ENCODE results near the gene ANXA3. TPM values are rescaled to one million over a fixed set of nuclear protein-coding genes. Genes with fewer than 3 reads are reported as not detected.

Gene ANXA3
- total and polyA plus RNA-seq, 5 donors: 10.9 to 48.1 (median 12.1) TPM

DNA sequence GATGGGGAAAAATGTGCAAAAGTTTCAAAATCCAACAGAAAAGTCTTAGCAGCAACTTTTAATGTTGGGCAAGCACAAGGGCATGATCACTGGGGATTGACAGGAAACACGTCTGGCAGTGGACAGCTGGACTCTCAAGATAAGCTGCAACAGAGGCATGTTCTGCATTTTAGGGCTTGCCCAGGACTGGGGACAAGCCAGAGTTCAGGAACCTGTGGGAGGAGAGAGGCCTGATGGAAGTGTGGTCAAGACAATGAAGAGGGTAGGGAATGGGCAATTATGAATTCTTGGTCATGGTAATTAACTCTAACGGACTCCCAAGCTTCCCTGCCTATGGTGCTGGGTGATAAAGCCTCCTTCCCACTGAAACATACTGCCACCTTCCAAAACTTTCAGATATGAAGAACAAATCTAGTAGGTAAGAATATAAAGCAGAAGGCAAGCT is 48.4 kb downstream of the ANXA3 start:
- DNase-seq (peak in 1 of 3 donors; percentile 45), ATAC-seq (peak; percentile 81 to 89)
- no peak overlapping the region for H3K4me3 ChIP-seq (ENCODE audit: low read length)
- intact Hi-C loops (cut with DNase I): no loop called here
- no peaks in the 10 kb centered on the region for H3K27me3 ChIP-seq (ENCODE audit: control insufficient read depth, insufficient read depth)
- no peak overlapping the region for H3K27ac ChIP-seq (ENCODE audit: low read length)
- 31% methylated on average over 2 of the region's 2 CpGs for WGBS
- H3K4me1 ChIP-seq (ENCODE audit: control insufficient read depth, insufficient read depth, low read length): no peaks in the 10 kb centered on the region
- no peaks in the 10 kb centered on the region for H3K9me3 ChIP-seq (ENCODE audit: control insufficient read depth, low read length)

- Histone ChIP-seq H3K27ac (ENCODE audit: low read length) (no peak overlapping the region), H3K4me1 (ENCODE audit: control insufficient read depth, insufficient read depth, low read length) (no peaks in the 10 kb centered on the region), H3K9me3 (ENCODE audit: control insufficient read depth, low read length) (no peaks in the 10 kb centered on the region), H3K4me3 (ENCODE audit: low read length) (no peak overlapping the region), H3K27me3 (ENCODE audit: control insufficient read depth, insufficient read depth) (no peaks in the 10 kb centered on the region)
- intact Hi-C loops (cut with DNase I): no loop called here
- no peak for DNase-seq
- ATAC-seq: peak in 1 of 2 donors; percentile 41
- 70% methylated on average over 7 of the region's 7 CpGs for WGBS
Observed at GRCh38 chr4:78601013-78601412, 49.4 kb downstream of the ANXA3 start.

DNA sequence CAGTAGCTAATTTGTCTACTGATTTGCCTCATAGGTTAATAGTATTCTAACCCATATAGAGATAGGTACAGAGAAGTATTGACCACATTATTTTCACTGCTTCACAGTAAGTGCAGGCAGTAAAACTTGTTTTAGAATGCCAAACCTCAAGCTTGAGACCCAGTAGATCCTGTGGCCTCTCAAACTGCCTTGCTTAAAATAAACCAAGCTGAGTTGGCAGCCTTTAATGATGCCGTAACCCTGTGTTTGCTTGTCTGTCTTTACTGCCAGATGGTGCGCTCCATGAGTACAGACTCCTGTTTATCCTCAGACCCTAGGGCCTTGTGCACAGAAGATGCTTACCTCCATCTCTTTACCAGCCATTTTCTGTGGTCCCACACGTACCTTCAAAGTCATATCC is 50.8 kb downstream of the ANXA3 start:
- Histone ChIP-seq H3K9me3 (ENCODE audit: control insufficient read depth, low read length) (no peaks in the 10 kb centered on the region), H3K27ac (ENCODE audit: low read length) (no peak overlapping the region), H3K4me3 (ENCODE audit: low read length) (no peak overlapping the region), H3K27me3 (ENCODE audit: control insufficient read depth, insufficient read depth) (no peaks in the 10 kb centered on the region), H3K4me1 (ENCODE audit: control insufficient read depth, insufficient read depth, low read length) (no peaks in the 10 kb centered on the region)
- intact Hi-C loops (cut with DNase I): no loop called here
- no peak for DNase-seq
- 75% methylated on average over 3 of the region's 3 CpGs for WGBS
- ATAC-seq: peak; percentile 45 to 68

DNA sequence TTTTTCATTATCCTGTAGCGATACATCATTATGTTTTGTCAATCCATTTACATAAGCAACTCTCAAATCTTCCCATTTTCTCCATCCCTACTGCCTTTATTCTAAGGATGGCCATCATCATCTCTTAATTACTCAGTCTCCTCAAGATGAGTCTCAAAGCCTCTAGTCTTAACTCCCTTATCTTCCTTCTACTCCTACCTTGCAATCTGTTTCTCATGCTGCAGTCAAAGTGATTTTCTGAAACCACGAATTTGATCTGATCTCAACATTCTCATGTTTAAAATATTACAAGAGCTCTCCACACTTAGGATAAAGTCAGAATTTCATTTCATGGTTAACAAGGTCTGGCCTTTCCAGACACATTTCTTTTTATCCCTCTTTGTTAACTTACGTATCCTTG is 51.8 kb downstream of the ANXA3 start:
- ATAC-seq: no peak
- Histone ChIP-seq H3K27me3 (ENCODE audit: control insufficient read depth, insufficient read depth) (no peaks in the 10 kb centered on the region), H3K27ac (ENCODE audit: low read length) (no peak overlapping the region), H3K4me1 (ENCODE audit: control insufficient read depth, insufficient read depth, low read length) (no peaks in the 10 kb centered on the region), H3K4me3 (ENCODE audit: low read length) (no peak overlapping the region), H3K9me3 (ENCODE audit: control insufficient read depth, low read length) (no peaks in the 10 kb centered on the region)
- intact Hi-C loops (cut with DNase I): no loop called here
- DNase-seq: no peak
- 82% methylated on average over 3 of the region's 3 CpGs for WGBS

- DNase-seq (no peak), ATAC-seq (no peak)
- intact Hi-C loops (cut with DNase I): no loop called here
- no peak overlapping the region for H3K4me3 ChIP-seq (ENCODE audit: low read length)
- no peak overlapping the region for H3K27ac ChIP-seq (ENCODE audit: low read length)
- H3K4me1 ChIP-seq (ENCODE audit: control insufficient read depth, insufficient read depth, low read length): no peaks in the 10 kb centered on the region
- H3K27me3 ChIP-seq (ENCODE audit: control insufficient read depth, insufficient read depth): no peaks in the 10 kb centered on the region
- H3K9me3 ChIP-seq (ENCODE audit: control insufficient read depth, low read length): no peaks in the 10 kb centered on the region
- WGBS: 92% methylated on average over 2 of the region's 2 CpGs
Observed at GRCh38 chr4:78604988-78605387, 53.4 kb downstream of the ANXA3 start.

- Histone ChIP-seq H3K4me3 (ENCODE audit: low read length) (no peak overlapping the region), H3K27me3 (ENCODE audit: control insufficient read depth, insufficient read depth) (no peaks in the 10 kb centered on the region), H3K9me3 (ENCODE audit: control insufficient read depth, low read length) (no peaks in the 10 kb centered on the region), H3K4me1 (ENCODE audit: control insufficient read depth, insufficient read depth, low read length) (no peaks in the 10 kb centered on the region), H3K27ac (ENCODE audit: low read length) (no peak overlapping the region)
- ATAC-seq (peak in 1 of 2 donors; percentile 11), DNase-seq (no peak)
- over 99% methylated on average over 3 of the region's 3 CpGs for WGBS
- intact Hi-C loops (cut with DNase I): no loop called here
Observed at GRCh38 chr4:78606035-78606434, 54.5 kb downstream of the ANXA3 start.

DNA sequence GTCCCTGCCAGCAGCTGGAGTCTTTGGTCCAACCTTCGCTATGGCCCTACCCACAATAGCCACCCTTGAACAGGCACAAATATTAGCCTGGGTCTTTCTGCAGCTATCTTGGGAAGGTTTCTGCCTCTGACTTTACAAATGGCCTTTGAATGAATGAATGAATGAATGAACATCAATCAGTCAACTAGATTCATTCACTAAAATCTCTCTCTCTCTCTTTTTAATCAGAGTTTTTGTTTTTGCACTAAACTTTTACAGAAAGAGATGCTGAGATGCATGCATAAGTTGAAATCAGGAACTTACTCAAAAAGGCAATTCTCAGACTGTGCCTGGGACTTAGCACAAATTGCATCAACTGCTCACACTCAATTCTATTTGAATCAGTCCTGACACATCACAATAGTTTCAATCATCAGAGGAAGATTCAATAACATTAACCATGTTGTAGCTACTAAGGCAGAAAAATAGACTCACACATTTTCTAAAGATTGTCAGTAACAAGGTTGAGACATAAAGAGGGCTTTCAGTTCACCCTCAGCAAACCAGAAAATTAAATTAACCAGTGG is 55.0 kb downstream of the ANXA3 start:
- 98% methylated on average over 1 of the region's 1 CpG for WGBS
- no peak overlapping the region for H3K4me3 ChIP-seq (ENCODE audit: low read length)
- no peak overlapping the region for H3K27ac ChIP-seq (ENCODE audit: low read length)
- DNase-seq (no peak), ATAC-seq (no peak)
- no peaks in the 10 kb centered on the region for H3K27me3 ChIP-seq (ENCODE audit: control insufficient read depth, insufficient read depth)
- intact Hi-C loops (cut with DNase I): no loop called here
- no peaks in the 10 kb centered on the region for H3K9me3 ChIP-seq (ENCODE audit: control insufficient read depth, low read length)
- H3K4me1 ChIP-seq (ENCODE audit: control insufficient read depth, insufficient read depth, low read length): no peaks in the 10 kb centered on the region

GRCh38 chr4:78608684-78609083 is 57.1 kb downstream of the ANXA3 start:
- intact Hi-C loops (cut with DNase I): no loop called here

GRCh38 chr4:78609580-78609979 is 58.0 kb downstream of the ANXA3 start:
- intact Hi-C loops (cut with DNase I): no loop called here
- ATAC-seq (no peak), DNase-seq (no peak)
- H3K27me3 ChIP-seq (ENCODE audit: control insufficient read depth, insufficient read depth): no peaks in the 10 kb centered on the region
- no peak overlapping the region for H3K4me3 ChIP-seq (ENCODE audit: low read length)
- no peak overlapping the region for H3K27ac ChIP-seq (ENCODE audit: low read length)
- 60% methylated on average over 4 of the region's 4 CpGs for WGBS
- H3K9me3 ChIP-seq (ENCODE audit: control insufficient read depth, low read length): no peaks in the 10 kb centered on the region
- peaks cover 2% of the 10 kb centered on the region for H3K4me1 ChIP-seq (ENCODE audit: control insufficient read depth, insufficient read depth, low read length)

More at GRCh38 chr4:78608684-78609083, 57.1 kb downstream of the ANXA3 start:
- H3K27me3 ChIP-seq (ENCODE audit: control insufficient read depth, insufficient read depth): no peaks in the 10 kb centered on the region
- H3K4me1 ChIP-seq (ENCODE audit: control insufficient read depth, insufficient read depth, low read length): peaks cover 2% of the 10 kb centered on the region
- ATAC-seq (no peak), DNase-seq (no peak)
- H3K4me3 ChIP-seq (ENCODE audit: low read length): no peak overlapping the region
- no peaks in the 10 kb centered on the region for H3K9me3 ChIP-seq (ENCODE audit: control insufficient read depth, low read length)
- H3K27ac ChIP-seq (ENCODE audit: low read length): no peak overlapping the region
- WGBS: 94% methylated on average over 4 of the region's 4 CpGs

GRCh38 chr4:78610546-78611214 is 59.1 kb downstream of the ANXA3 start:
- intact Hi-C loops (cut with DNase I): loop anchor here in 3 of 4 donors (5.0 to 10.0 kb wide), 3 partner anchors 164 to 252 kb away; partner anchors contain the start of gene BMP2K (in 1 of the 3)
- no peak for ATAC-seq

GRCh38 chr4:78611215-78611558 is 59.6 kb downstream of the ANXA3 start:
- Histone ChIP-seq H3K27me3 (ENCODE audit: control insufficient read depth, insufficient read depth) (no peaks in the 10 kb centered on the region), H3K9me3 (ENCODE audit: control insufficient read depth, low read length) (no peaks in the 10 kb centered on the region), H3K4me1 (ENCODE audit: control insufficient read depth, insufficient read depth, low read length) (peaks cover 2% of the 10 kb centered on the region), H3K4me3 (ENCODE audit: low read length) (no peak overlapping the region), H3K27ac (ENCODE audit: low read length) (no peak overlapping the region)
- DNase-seq: no peak
- 91% methylated on average over 2 of the region's 2 CpGs for whole genome bisulfite sequencing
- intact Hi-C loops (cut with DNase I): loop anchor here in 3 of 4 donors (5.0 to 10.0 kb wide), 3 partner anchors 164 to 251 kb away; partner anchors contain the start of gene BMP2K (in 1 of the 3)
- no peak for ATAC-seq

More at GRCh38 chr4:78610546-78611214, 59.1 kb downstream of the ANXA3 start:
- Histone ChIP-seq H3K4me3 (ENCODE audit: low read length) (no peak overlapping the region), H3K27ac (ENCODE audit: low read length) (no peak overlapping the region), H3K9me3 (ENCODE audit: control insufficient read depth, low read length) (no peaks in the 10 kb centered on the region), H3K27me3 (ENCODE audit: control insufficient read depth, insufficient read depth) (no peaks in the 10 kb centered on the region), H3K4me1 (ENCODE audit: control insufficient read depth, insufficient read depth, low read length) (peaks cover 2% of the 10 kb centered on the region)
- WGBS: 71% methylated on average over 3 of the region's 3 CpGs
- no peak for DNase-seq
